Spleen (tissue), 11 donors: ENCODE data around the gene PHKB. TPM values are rescaled to one million over a fixed set of nuclear protein-coding genes. Genes with fewer than 3 reads are reported as not detected.

ENCODE experiments used
- DNase-seq: peaks from one replicate; pipeline ENCODE4 v3.0.0-alpha.2; 2020
- H3K27ac ChIP-seq, 8 donors: fragments of 200-600 bp; sonication (generic) in 7 of 8; 1 replicate in 4 of 8; 2 replicates in 4 of 8; pipeline versions ENCODE4 v1.5.0 to v1.8.0; 2016 to 2021; ENCODE audit warnings: inconsistent platforms in 4 of 8, mild to moderate bottlenecking in 4 of 8, moderate library complexity in 1 of 8
- H3K27me3 ChIP-seq, 7 donors: fragments of 200-600 bp; sonication (generic) in 6 of 7; replicated peaks in 1 of 7; 1 replicate in 4 of 7; 2 replicates in 3 of 7; pipeline versions ENCODE4 v1.5.0 to v1.8.0; 2016 to 2021; ENCODE audit warnings: inconsistent platforms in 3 of 7, mild to moderate bottlenecking in 1 of 7
- H3K36me3 ChIP-seq, 6 donors: fragments of 200-600 bp; sonication (generic) in 5 of 6; 1 replicate in 4 of 6; 2 replicates in 2 of 6; pipeline versions ENCODE4 v1.5.0 to v1.8.0; 2016 to 2021; ENCODE audit warnings: inconsistent platforms in 2 of 6
- H3K4me1 ChIP-seq, 6 donors: fragments of 200-600 bp; sonication (generic) in 5 of 6; 1 replicate in 3 of 6; 2 replicates in 3 of 6; pipeline versions ENCODE4 v1.5.0 to v1.8.0; 2016 to 2021; ENCODE audit warnings: inconsistent platforms in 3 of 6
- H3K4me3 ChIP-seq, 8 donors: fragments of 200-600 bp; sonication (generic) in 7 of 8; 1 replicate in 4 of 8; 2 replicates in 4 of 8; pipeline versions ENCODE4 v1.5.0 to v1.8.0; 2016 to 2021; ENCODE audit warnings: inconsistent platforms in 4 of 8, mild to moderate bottlenecking in 4 of 8, moderate library complexity in 2 of 8
- H3K9me3 ChIP-seq, 8 donors: fragments of 200-600 bp; sonication (generic) in 7 of 8; 1 replicate in 4 of 8; 2 replicates in 4 of 8; pipeline versions ENCODE4 v1.5.0 to v1.8.0; 2016 to 2021; ENCODE audit warnings: inconsistent platforms in 4 of 8
- POLR2A ChIP-seq, 3 donors: fragments of 450-650 bp; IDR thresholded peaks; one replicate each; pipeline ENCODE4 v1.5.1; 2017; ENCODE audit warnings: antibody characterized with exemption in 3 of 3, mild to moderate bottlenecking in 1 of 3
- POLR2AphosphoS5 ChIP-seq, 3 donors: sonication (generic); formaldehyde crosslinking; IDR thresholded peaks; one replicate each; pipeline ENCODE4 v1.5.1; 2017; ENCODE audit warnings: antibody characterized with exemption in 3 of 3
- WGBS, 5 donors: extraction: QIAGEN DNeasy Blood & Tissue Kit in 3 of 5; methylation state at CpG; one replicate each; pipeline versions ENCODE4 v1.1.5 to v1.1.7; 2013 to 2018; 5-methylcytosine and 5-hydroxymethylcytosine counted together
- intact Hi-C: fragments of 100-400 bp; cut with DNase I; formaldehyde crosslinking; loops from one replicate; pipeline ENCODE4 v1.15.0; 2023; ENCODE audit warnings: low total_unique reads
- polyA plus RNA-seq, 3 donors: library from polyadenylated mRNA; stranded (reverse); fragments of 200-250 nt; gene quantifications; one replicate each; pipeline ENCODE4 v1.2.1, GENCODE V29; 2013
- total RNA-seq, 7 donors: library from RNA; depleted of rRNA in 3 of 7; stranded (reverse); fragments of >200 nt in 3 of 7; fragmentation: NEBNext Ultra II Directional in 4 of 7; extraction: Animal tissue kit (Norgen Biotek cat#: 25700) in 4 of 7; gene quantifications; one replicate each; pipeline versions ENCODE4 v1.1.0 to v1.2.1, GENCODE V29; 2016 to 2021
- TF ChIP-seq, protein P1 (sequence below), 11 experiments: fragments of 200-600 bp in 7 of 11; fragments of 450-650 bp in 4 of 11; sonication (generic) in 4 of 11; IDR thresholded peaks in 8 of 11; conservative IDR thresholded peaks in 3 of 11; 1 replicate in 7 of 11; 2 replicates in 4 of 11; pipeline versions ENCODE4 v1.4.0 to v1.8.0; 2016 to 2021; ENCODE audit warnings: antibody characterized with exemption in 11 of 11, inconsistent platforms in 4 of 11, mild to moderate bottlenecking in 1 of 11
- donor health status: healthy with polysubstance abuse.
- donor health status: DM: no; HTN: no; CAD: no; lungs with moderate emphysema.
- donor health status: DM: no; HTN: no; CAD: no.
- donor health status: Bipolar disorder and iron deficiency.
- donor health status: healthy.
- donor health status: DM: no; HTN: no; CAD: no.
- donor health status: DM: yes; HTN: yes; CAD: no.

The PHKB gene
- total and polyA plus RNA-seq, 10 donors: 19.7 to 168 (median 99.1) TPM

DNA sequence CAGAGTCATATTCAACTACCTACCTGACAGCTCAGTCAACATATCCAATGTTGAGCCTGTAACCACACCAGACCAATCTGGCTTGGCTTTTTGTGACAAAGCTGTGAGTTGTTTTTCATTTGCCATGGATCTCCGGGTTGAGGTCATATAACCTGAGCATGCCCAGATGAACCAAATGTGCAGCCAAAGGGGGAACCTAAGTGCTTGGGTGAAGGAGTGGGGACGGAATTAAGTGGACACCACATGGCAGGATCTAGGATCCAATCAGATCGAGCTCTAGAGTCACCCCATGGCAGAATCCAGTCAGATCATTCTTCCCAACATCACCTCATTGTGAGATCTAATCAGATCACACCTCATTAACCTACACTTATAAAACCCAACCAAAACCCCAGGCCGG is 258.6 kb downstream of the PHKB start:
- H3K36me3 ChIP-seq: no peaks in the 10 kb centered on the region
- WGBS, 5 donors: 82 to 89% (median 88%) methylated on average over 4 of the region's 4 CpGs
- intact Hi-C loops: no loop called here
- DNase-seq: no peak
- no peak overlapping the region for H3K4me3 ChIP-seq
- H3K4me1 ChIP-seq: no peaks in the 10 kb centered on the region
- H3K27me3 ChIP-seq: no peaks in the 10 kb centered on the region
- TF ChIP-seq, protein P1, sequence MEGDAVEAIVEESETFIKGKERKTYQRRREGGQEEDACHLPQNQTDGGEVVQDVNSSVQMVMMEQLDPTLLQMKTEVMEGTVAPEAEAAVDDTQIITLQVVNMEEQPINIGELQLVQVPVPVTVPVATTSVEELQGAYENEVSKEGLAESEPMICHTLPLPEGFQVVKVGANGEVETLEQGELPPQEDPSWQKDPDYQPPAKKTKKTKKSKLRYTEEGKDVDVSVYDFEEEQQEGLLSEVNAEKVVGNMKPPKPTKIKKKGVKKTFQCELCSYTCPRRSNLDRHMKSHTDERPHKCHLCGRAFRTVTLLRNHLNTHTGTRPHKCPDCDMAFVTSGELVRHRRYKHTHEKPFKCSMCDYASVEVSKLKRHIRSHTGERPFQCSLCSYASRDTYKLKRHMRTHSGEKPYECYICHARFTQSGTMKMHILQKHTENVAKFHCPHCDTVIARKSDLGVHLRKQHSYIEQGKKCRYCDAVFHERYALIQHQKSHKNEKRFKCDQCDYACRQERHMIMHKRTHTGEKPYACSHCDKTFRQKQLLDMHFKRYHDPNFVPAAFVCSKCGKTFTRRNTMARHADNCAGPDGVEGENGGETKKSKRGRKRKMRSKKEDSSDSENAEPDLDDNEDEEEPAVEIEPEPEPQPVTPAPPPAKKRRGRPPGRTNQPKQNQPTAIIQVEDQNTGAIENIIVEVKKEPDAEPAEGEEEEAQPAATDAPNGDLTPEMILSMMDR (IDR thresholded peaks at IDR 0.05 in 8 of 11, conservative IDR thresholded peaks at IDR 0.05 in 3 of 11): no peak
- TF ChIP-seq POLR2AphosphoS5 (IDR thresholded peaks at IDR 0.05) (no peak), POLR2A (IDR thresholded peaks at IDR 0.05) (no peak)
- H3K27ac ChIP-seq: no peak overlapping the region
- no peaks in the 10 kb centered on the region for H3K9me3 ChIP-seq

DNA sequence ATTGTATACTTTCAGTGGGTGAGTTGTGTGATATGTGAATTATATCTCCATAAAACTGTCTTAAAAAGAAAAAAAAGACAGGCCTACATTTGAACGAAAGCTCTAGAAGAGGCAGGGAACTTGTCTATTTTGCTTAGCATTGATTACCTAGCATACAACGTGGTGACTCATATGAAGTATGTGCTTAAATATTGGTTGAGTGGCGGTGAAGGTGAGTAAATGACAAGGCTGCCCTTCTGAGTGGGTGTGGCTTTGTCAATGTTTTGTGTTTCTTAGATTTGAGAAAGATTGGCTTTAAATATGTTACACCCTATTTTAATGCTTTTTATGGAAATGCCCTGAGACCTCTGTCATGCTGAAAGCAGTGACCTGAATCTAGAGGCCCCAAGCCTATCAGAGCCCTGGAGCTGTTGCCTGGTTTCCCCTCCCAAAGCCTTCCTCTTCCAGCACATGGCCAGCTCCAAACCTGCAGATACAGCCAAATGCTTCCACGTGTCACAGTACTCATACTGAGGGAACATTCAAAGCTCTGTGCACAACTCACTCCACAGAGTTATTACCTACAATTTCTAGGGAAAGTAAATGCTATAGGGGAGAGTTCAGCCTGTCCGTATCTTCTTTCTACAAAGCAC is 260.0 kb downstream of the PHKB start:
- intact Hi-C loops: no loop called here
- H3K27ac ChIP-seq: no peak overlapping the region
- H3K27me3 ChIP-seq: no peaks in the 10 kb centered on the region
- TF ChIP-seq POLR2AphosphoS5 (IDR thresholded peaks at IDR 0.05) (no peak), POLR2A (IDR thresholded peaks at IDR 0.05) (no peak)
- TF ChIP-seq, protein P1 (IDR thresholded peaks at IDR 0.05 in 8 of 11, conservative IDR thresholded peaks at IDR 0.05 in 3 of 11): no peak
- no peak for DNase-seq
- no peaks in the 10 kb centered on the region for H3K9me3 ChIP-seq
- H3K4me1 ChIP-seq: no peaks in the 10 kb centered on the region
- 84 to 89% (median 87%) methylated on average over 5 of the region's 5 CpGs for WGBS, 5 donors
- no peaks in the 10 kb centered on the region for H3K36me3 ChIP-seq
- no peak overlapping the region for H3K4me3 ChIP-seq

DNA sequence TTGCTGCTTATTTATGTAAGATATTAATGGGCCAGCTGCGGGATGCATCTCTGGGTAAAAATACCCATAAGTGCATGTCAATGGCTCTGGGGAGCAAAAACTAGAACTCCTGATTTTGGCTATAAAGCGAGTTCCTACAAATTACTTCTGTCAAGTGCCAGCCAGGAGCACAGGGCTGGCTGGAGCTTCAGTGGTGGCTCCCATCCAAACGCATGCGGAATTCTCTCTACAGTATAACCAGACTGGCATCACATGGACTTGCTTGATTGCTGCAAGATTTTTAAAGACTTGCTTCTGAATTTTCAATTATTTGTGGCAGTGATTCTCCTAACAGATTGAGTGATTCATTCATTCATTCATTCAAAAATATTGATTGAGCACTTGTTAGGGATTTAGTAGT is 260.9 kb downstream of the PHKB start:
- DNase-seq: no peak
- H3K4me3 ChIP-seq: no peak overlapping the region
- no peaks in the 10 kb centered on the region for H3K36me3 ChIP-seq
- TF ChIP-seq POLR2AphosphoS5 (IDR thresholded peaks at IDR 0.05): no peak
- no peaks in the 10 kb centered on the region for H3K9me3 ChIP-seq
- intact Hi-C loops: no loop called here
- WGBS, 5 donors: 89 to 95% (median 92%) methylated on average over 4 of the region's 4 CpGs
- H3K27me3 ChIP-seq: no peaks in the 10 kb centered on the region
- no peak overlapping the region for H3K27ac ChIP-seq
- no peaks in the 10 kb centered on the region for H3K4me1 ChIP-seq

DNA sequence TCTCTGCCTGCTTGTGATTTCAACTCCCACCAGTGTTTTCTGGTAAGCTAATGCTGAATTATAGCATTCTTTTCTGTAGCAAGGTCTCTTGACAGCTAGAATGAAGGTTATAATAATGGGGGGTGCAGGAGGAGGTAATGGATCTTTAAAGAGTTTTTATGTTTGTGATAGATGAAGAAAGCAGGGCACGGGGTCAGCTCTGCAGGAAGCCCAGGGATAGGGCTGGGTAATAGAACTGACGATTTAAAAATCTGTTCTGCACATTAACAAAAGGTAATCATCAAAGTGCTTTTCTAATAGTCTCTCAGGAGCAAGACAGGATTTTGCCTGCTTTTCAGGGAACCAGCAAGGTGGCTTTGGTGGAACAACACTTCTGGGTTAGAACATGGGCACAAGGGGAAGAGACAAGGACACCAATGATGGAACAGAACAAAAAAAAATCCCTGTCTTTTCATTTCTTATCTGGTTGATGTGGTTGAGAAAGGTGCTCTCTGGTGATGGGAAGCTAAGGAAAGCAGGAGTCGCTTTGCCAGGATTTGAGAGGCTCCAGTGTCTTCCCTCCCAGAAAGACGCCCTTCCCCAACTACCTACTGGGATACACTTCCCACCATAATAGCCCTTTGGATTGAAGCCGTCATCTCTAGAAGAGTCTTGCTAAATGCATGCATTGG is 263.1 kb downstream of the PHKB start:
- no peaks in the 10 kb centered on the region for H3K36me3 ChIP-seq
- no peak overlapping the region for H3K4me3 ChIP-seq
- no peak for DNase-seq
- WGBS, 5 donors: 71 to 89% (median 84%) methylated on average over 5 of the region's 5 CpGs
- TF ChIP-seq POLR2A (IDR thresholded peaks at IDR 0.05) (no peak), POLR2AphosphoS5 (IDR thresholded peaks at IDR 0.05) (no peak)
- TF ChIP-seq, protein P1 (IDR thresholded peaks at IDR 0.05 in 8 of 11, conservative IDR thresholded peaks at IDR 0.05 in 3 of 11): no peak
- H3K27me3 ChIP-seq: no peaks in the 10 kb centered on the region
- peaks cover 0 to 14% (median 8%) of the 10 kb centered on the region in 6 donors for H3K4me1 ChIP-seq
- H3K9me3 ChIP-seq: no peaks in the 10 kb centered on the region
- intact Hi-C loops: no loop called here
- H3K27ac ChIP-seq: no peak overlapping the region
